ENCODE results near the gene TSR1. TPM values are rescaled to one million over a fixed set of nuclear protein-coding genes. Genes with fewer than 3 reads are reported as not detected.

TSR1 gene
- total and polyA plus RNA-seq, 2 donors (not counting 1 experiment from before 2014, with no cell fraction given) = 10.2 to 31.5 TPM

GRCh38 chr17:2346475-2346874 is 10.2 kb upstream of the TSR1 start:
- H3K4me3 ChIP-seq (ENCODE audit: control extremely low read depth in 1 of 5, extremely low read depth in 1 of 5, insufficient read depth in 1 of 5, low read depth in 2 of 5, low read length in 4 of 5) = no peak overlapping the region
- H3K9ac ChIP-seq (ENCODE audit: low read length) = no peak overlapping the region
- no peak for ATAC-seq (ENCODE audit: low read depth)
- H4K20me1 ChIP-seq (ENCODE audit: control insufficient read depth, insufficient read depth, low read length, poor library complexity, severe bottlenecking) = no peaks in the 10 kb centered on the region
- peaks cover 0 to 15% of the 10 kb centered on the region in 2 experiments for H3K36me3 ChIP-seq (replicated peaks in 1 of 2; ENCODE audit: control extremely low read depth in 1 of 2, control insufficient read depth in 1 of 2, extremely low read depth in 1 of 2, insufficient read depth in 2 of 2, low read length in 1 of 2)
- no peak overlapping the region for H3K4me2 ChIP-seq (replicated peaks; ENCODE audit: low read depth, low read length, poor library complexity, severe bottlenecking)
- Mint-ChIP-seq H3K4me3 (no peak overlapping the region), H3K27ac (no peak overlapping the region), H3K27me3 (no peaks in the 10 kb centered on the region), H3K4me1 (no peaks in the 10 kb centered on the region), H3K9me3 (ENCODE audit: insufficient read depth) (no peaks in the 10 kb centered on the region)
- 98% methylated on average over 6 of the region's 8 CpGs for WGBS (ENCODE audit: insufficient coverage)
- POLR2A ChIA-PET = no interaction called here
- no peaks in the 10 kb centered on the region for H3K9me3 ChIP-seq (ENCODE audit: control extremely low read depth in 1 of 3, control insufficient read depth in 2 of 3, insufficient read depth in 1 of 3, low read length in 2 of 3)
- no peaks in the 10 kb centered on the region for H3K79me2 ChIP-seq (ENCODE audit: control insufficient read depth, insufficient read depth, low read length)
- no peak for DNase-seq
- no peaks in the 10 kb centered on the region for H3K4me1 ChIP-seq (ENCODE audit: control insufficient read depth in 2 of 2, insufficient read depth in 2 of 2, low read length in 2 of 2)
- no peak overlapping the region for H3K27ac ChIP-seq (ENCODE audit: low read length in 2 of 2)
- intact Hi-C loops (cut with micrococcal nuclease) = no loop called here
- H3K27me3 ChIP-seq (replicated peaks in 1 of 4; ENCODE audit: control extremely low read depth in 1 of 4, control insufficient read depth in 3 of 4, insufficient read depth in 4 of 4, low read length in 3 of 4) = no peaks in the 10 kb centered on the region
- TF ChIP-seq CTCF (IDR thresholded peaks at IDR 0.05) (no peak), EZH2 (IDR thresholded peaks at IDR 0.05; ENCODE audit: borderline replicate concordance, insufficient read depth, low read depth, low read length, poor library complexity, severe bottlenecking) (no peak)
- CTCF ChIA-PET = interaction anchor here (0.6 to 0.7 kb wide), 4 partner anchors 210 to 1602 kb away, joined by 3 to 5 read pairs (median 4); no protein-coding TSS in a partner anchor
- no peak overlapping the region for H2AFZ ChIP-seq (ENCODE audit: insufficient read depth, low read depth, low read length, poor library complexity, severe bottlenecking)

- no peak overlapping the region for H3K4me2 ChIP-seq (replicated peaks; ENCODE audit: low read depth, low read length, poor library complexity, severe bottlenecking)
- H3K9me3 ChIP-seq (ENCODE audit: control extremely low read depth in 1 of 3, control insufficient read depth in 2 of 3, insufficient read depth in 1 of 3, low read length in 2 of 3) = no peaks in the 10 kb centered on the region
- Mint-ChIP-seq H3K4me3 (no peak overlapping the region), H3K9me3 (ENCODE audit: insufficient read depth) (no peaks in the 10 kb centered on the region), H3K27me3 (no peaks in the 10 kb centered on the region), H3K4me1 (no peaks in the 10 kb centered on the region), H3K27ac (no peak overlapping the region)
- no peak overlapping the region for H2AFZ ChIP-seq (ENCODE audit: insufficient read depth, low read depth, low read length, poor library complexity, severe bottlenecking)
- H3K4me1 ChIP-seq (ENCODE audit: control insufficient read depth in 2 of 2, insufficient read depth in 2 of 2, low read length in 2 of 2) = no peaks in the 10 kb centered on the region
- ATAC-seq (ENCODE audit: low read depth) = no peak
- no peaks in the 10 kb centered on the region for H3K79me2 ChIP-seq (ENCODE audit: control insufficient read depth, insufficient read depth, low read length)
- ChIA-PET POLR2A (no interaction called here), CTCF (no interaction called here)
- TF ChIP-seq CTCF (IDR thresholded peaks at IDR 0.05) (no peak), EZH2 (IDR thresholded peaks at IDR 0.05; ENCODE audit: borderline replicate concordance, insufficient read depth, low read depth, low read length, poor library complexity, severe bottlenecking) (no peak)
- 96% methylated on average over 4 of the region's 10 CpGs for WGBS (ENCODE audit: insufficient coverage)
- no peaks in the 10 kb centered on the region for H3K27me3 ChIP-seq (replicated peaks in 1 of 4; ENCODE audit: control extremely low read depth in 1 of 4, control insufficient read depth in 3 of 4, insufficient read depth in 4 of 4, low read length in 3 of 4)
- H3K4me3 ChIP-seq (ENCODE audit: control extremely low read depth in 1 of 5, extremely low read depth in 1 of 5, insufficient read depth in 1 of 5, low read depth in 2 of 5, low read length in 4 of 5) = no peak overlapping the region
- H4K20me1 ChIP-seq (ENCODE audit: control insufficient read depth, insufficient read depth, low read length, poor library complexity, severe bottlenecking) = no peaks in the 10 kb centered on the region
- no peak for DNase-seq
- H3K27ac ChIP-seq (ENCODE audit: low read length in 2 of 2) = no peak overlapping the region
- no peak overlapping the region for H3K9ac ChIP-seq (ENCODE audit: low read length)
- intact Hi-C loops (cut with micrococcal nuclease) = no loop called here
- peaks cover 0 to 15% of the 10 kb centered on the region in 2 experiments for H3K36me3 ChIP-seq (replicated peaks in 1 of 2; ENCODE audit: control extremely low read depth in 1 of 2, control insufficient read depth in 1 of 2, extremely low read depth in 1 of 2, insufficient read depth in 2 of 2, low read length in 1 of 2)
These were observed 8.3 kb upstream of the TSR1 start for GRCh38 chr17:2344528-2344927.

All from B cell (primary cell).